Glutamatergic neuron (in vitro differentiated cells): ENCODE data around the gene NAGA. TPM values are rescaled to one million over a fixed set of nuclear protein-coding genes. Genes with fewer than 3 reads are reported as not detected.

Experiments
- DNase-seq: peaks from one replicate; pipeline ENCODE4 v3.0.0; 2022
- H3K27ac Mint-ChIP-seq: one replicate; pipeline ENCODE4 v1.8.0; 2020; ENCODE audit warnings: mild to moderate bottlenecking, mixed read lengths, inconsistent platforms; ENCODE audit not compliant: unreplicated experiment
- H3K27me3 Mint-ChIP-seq: one replicate; pipeline ENCODE4 v1.8.0; 2020; ENCODE audit warnings: mild to moderate bottlenecking, moderate library complexity, mixed read lengths, inconsistent platforms; ENCODE audit not compliant: unreplicated experiment
- H3K36me3 Mint-ChIP-seq: one replicate; pipeline ENCODE4 v1.8.0; 2020; ENCODE audit warnings: mild to moderate bottlenecking, mixed read lengths, inconsistent platforms; ENCODE audit not compliant: unreplicated experiment
- H3K4me1 Mint-ChIP-seq: one replicate; pipeline ENCODE4 v1.8.0; 2020; ENCODE audit warnings: mild to moderate bottlenecking, low read depth, mixed read lengths, inconsistent platforms; ENCODE audit not compliant: unreplicated experiment
- H3K4me3 Mint-ChIP-seq: one replicate; pipeline ENCODE4 v1.8.0; 2020; ENCODE audit warnings: mild to moderate bottlenecking, mixed read lengths, inconsistent platforms; ENCODE audit not compliant: unreplicated experiment
- H3K9me3 Mint-ChIP-seq: one replicate; pipeline ENCODE4 v1.8.0; 2020; ENCODE audit warnings: mild to moderate bottlenecking, moderate library complexity, mixed read lengths, inconsistent platforms; ENCODE audit not compliant: unreplicated experiment
- CTCF ChIP-seq: fragments of 200-600 bp; sonication (generic); IDR thresholded peaks from one replicate; pipeline ENCODE4 v1.5.0; 2021; ENCODE audit not compliant: partially characterized antibody, unreplicated experiment
- total RNA-seq: library from RNA; stranded (reverse); fragmentation: NEBNext Ultra II Directional; extraction: Animal tissue kit (Norgen Biotek cat#: 25700); gene quantifications from one replicate; pipeline ENCODE4 v1.2.1, GENCODE V29; 2021; ENCODE audit not compliant: unreplicated experiment

NAGA gene
- total RNA-seq, 1 donor from 2014 or later = 13.0 TPM

GRCh38 chr22:42022162-42022847 lies 48.3 kb downstream of the NAGA start:
- Mint-ChIP-seq H3K27ac (no peak overlapping the region), H3K36me3 (no peaks in the 10 kb centered on the region), H3K4me1 (no peaks in the 10 kb centered on the region), H3K4me3 (no peak overlapping the region), H3K9me3 (no peaks in the 10 kb centered on the region), H3K27me3 (peaks cover 2% of the 10 kb centered on the region)
- DNase-seq = no peak
- no peak for TF ChIP-seq CTCF

GRCh38 chr22:42021571-42021970 lies 49.0 kb downstream of the NAGA start:
- Mint-ChIP-seq H3K4me1 (no peaks in the 10 kb centered on the region), H3K4me3 (no peak overlapping the region), H3K27ac (no peak overlapping the region), H3K36me3 (no peaks in the 10 kb centered on the region), H3K9me3 (no peaks in the 10 kb centered on the region), H3K27me3 (no peaks in the 10 kb centered on the region)
- DNase-seq = no peak
- TF ChIP-seq CTCF = no peak

GRCh38 chr22:42018224-42018623 lies 52.4 kb downstream of the NAGA start:
- no peaks in the 10 kb centered on the region for H3K36me3 Mint-ChIP-seq

GRCh38 chr22:42016111-42016510 lies 54.5 kb downstream of the NAGA start:
- H3K9me3 Mint-ChIP-seq = peaks cover 1% of the 10 kb centered on the region
- H3K36me3 Mint-ChIP-seq = no peaks in the 10 kb centered on the region
- no peak overlapping the region for H3K4me3 Mint-ChIP-seq
- H3K27ac Mint-ChIP-seq = no peak overlapping the region
- H3K27me3 Mint-ChIP-seq = peaks cover 2% of the 10 kb centered on the region
- DNase-seq = no peak
- no peaks in the 10 kb centered on the region for H3K4me1 Mint-ChIP-seq
- no peak for TF ChIP-seq CTCF

More at GRCh38 chr22:42018224-42018623, 52.4 kb downstream of the NAGA start:
- no peaks in the 10 kb centered on the region for H3K4me1 Mint-ChIP-seq
- no peak for TF ChIP-seq CTCF
- peaks cover 2% of the 10 kb centered on the region for H3K27me3 Mint-ChIP-seq
- H3K9me3 Mint-ChIP-seq = peaks cover 1% of the 10 kb centered on the region
- no peak overlapping the region for H3K4me3 Mint-ChIP-seq
- no peak overlapping the region for H3K27ac Mint-ChIP-seq
- DNase-seq = no peak

GRCh38 chr22:42013385-42013784 lies 57.2 kb downstream of the NAGA start:
- no peak for TF ChIP-seq CTCF
- DNase-seq = no peak
- H3K4me1 Mint-ChIP-seq = no peaks in the 10 kb centered on the region

More at GRCh38 chr22:42013385-42013784, 57.2 kb downstream of the NAGA start:
- peaks cover 1% of the 10 kb centered on the region for H3K9me3 Mint-ChIP-seq
- no peak overlapping the region for H3K27ac Mint-ChIP-seq
- peaks cover 2% of the 10 kb centered on the region for H3K27me3 Mint-ChIP-seq
- peaks cover 12% of the 10 kb centered on the region for H3K36me3 Mint-ChIP-seq
- H3K4me3 Mint-ChIP-seq = no peak overlapping the region
